ENCODE results near the gene GGNBP2.

Gene GGNBP2

DNA sequence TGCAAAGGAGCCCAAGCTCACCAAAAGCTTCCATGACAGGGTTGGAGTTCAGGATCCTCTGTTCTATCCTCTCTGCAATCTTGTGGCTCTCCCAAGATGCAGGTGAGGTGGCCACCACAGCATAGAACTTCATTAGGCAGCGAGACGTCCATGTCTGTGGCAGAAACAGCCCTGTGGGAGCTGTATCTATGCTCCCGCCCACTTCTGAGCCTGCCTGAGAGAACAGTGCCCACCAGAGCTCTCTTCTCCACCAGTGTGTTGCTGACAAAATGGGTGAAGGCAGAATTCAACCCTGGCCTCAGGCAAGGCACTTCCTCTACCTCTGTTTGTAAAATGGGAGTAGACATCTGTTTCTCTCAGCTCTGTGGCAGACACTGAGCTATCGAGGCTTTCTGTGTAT lies 28.9 kb upstream of the GGNBP2 start:
- no peak for ATAC-seq
- no peak for DNase-seq

DNA sequence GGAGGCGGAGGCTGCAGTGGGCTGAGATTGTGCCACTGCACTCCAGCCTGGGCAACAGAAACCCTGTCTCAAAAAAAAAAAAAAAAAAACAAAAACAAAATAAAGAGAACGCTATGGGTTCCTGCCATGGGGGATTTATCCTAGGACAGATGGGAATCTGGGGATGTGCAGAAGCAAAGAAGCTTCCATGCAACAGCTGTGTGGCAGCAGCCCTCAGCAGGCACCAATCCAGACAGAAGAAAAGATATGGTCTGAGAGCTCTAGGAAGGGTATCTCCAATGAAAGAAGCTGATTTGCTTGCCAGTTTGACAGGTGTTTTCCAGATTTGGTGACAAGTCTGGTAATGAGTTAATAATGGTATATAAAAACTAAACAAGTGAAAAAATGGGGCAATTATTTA lies 21.6 kb upstream of the GGNBP2 start:
- DNase-seq, result no peak
- no peak for ATAC-seq

DNA sequence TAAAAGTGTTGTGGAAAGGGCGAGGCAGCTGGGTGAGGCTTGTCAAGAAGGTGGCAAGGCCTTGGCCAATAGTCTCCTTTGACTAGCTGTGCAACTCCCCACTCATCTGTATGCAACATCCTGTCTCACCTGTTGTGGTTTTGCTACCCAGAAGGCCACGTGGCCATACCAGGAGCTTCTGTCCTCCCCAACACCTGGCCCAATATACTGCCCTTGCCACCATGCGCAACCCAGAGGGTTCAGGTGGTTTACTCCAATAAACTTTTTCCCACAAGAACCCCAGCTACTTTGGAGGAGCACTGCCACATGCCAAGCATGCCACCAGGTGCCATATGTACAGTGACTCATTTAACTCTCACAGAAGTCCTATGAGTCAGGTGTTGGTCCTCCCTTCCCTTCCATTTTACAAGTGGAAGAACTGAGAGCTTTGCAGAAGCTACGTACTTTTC lies 20.3 kb upstream of the GGNBP2 start:
- peak; percentile 84 for ATAC-seq

DNA sequence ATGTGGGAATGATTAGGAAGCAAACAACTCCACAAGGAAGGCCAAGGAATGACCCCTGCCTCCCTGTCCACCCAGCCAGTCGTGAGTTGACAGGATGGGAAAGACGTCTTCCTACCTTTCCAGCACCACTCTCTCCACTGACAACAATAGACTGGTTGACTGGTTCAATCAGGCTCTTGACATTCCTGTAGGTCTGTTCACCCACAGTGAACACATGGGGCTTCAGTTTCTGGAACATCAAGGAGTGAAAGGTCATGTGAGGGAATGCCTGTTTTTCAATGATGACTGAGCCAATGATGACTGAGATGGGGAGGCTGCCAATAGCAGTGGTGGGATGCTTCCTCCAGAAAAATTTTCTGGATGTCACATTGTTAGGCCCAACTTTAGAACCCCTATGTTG lies 19.6 kb upstream of the GGNBP2 start:
- ATAC-seq (no peak), DNase-seq (no peak)

More for the DNA sequence above, 20.3 kb upstream of the GGNBP2 start:
- no peak for DNase-seq

DNA sequence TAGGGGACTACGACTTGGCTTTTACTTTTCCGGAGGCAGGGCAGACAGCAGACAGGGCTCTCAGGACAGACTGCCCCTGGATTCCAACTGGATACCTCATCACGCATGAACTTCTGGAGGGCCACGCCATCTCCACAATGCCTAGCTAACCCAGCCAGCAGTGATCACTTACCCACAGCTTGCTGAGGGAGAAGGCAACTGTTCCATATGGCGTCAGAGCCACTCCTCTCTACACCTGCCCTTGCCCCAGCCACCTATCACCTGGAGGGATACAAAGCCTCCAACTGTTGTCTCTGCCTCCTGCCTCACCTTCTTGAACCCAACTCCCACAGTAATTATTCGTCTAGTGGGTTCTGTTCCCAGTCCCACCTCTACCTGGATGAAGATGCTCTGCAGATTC lies 18.8 kb upstream of the GGNBP2 start:
- ATAC-seq, result no peak
- DNase-seq, result no peak

DNA sequence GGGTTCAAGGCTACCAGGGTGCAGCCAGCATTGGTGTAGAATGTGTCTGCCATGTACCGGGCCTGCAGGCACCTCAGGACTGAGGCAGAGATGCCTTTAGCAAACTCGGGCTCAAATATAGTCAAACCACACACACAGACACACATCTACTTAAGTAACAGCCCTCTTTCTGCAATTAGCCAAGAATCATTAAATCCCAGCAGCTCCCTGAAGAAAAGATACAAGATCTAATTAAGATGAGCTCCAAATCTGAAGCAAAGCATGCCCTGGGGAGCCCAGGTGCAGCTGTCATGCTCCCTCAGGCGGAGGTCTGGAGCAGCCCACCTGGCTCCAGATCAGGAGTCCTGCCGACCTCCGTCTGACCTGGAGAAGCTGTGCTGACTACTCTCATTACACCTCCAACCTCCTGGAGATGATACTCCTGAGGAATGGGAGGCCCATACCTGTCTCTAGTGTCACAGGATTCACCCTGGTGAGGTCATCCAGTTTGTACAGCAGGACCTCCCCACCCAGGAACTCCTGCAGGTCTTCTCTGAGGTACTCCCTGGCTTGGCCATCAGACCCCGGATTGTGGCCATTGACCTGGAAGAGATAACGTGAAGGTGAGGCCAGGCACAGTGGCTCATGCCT lies 17.0 kb upstream of the GGNBP2 start:
- ATAC-seq, result no peak

DNA sequence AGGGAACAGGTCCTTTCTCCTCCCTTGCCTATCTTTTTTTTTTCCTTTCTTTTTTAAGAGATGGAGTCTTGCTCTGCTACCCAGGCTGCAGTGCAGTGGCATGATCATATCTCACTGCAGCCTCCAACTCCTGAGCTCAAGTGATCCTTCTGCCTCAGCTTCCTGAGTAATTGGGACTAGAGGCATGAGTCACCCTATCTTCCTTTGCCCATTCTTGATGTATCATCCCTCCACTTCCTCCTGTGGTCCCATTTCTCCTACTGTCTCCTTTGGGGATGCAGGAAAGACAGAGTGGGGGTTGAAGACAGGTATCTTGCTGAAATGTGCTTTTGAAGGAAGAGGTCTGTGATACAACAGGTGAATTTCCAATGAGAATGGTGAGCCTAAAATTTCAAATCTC lies 15.6 kb upstream of the GGNBP2 start:
- DNase-seq, result no peak

More for the DNA sequence above, 17.0 kb upstream of the GGNBP2 start:
- no peak for DNase-seq

DNA sequence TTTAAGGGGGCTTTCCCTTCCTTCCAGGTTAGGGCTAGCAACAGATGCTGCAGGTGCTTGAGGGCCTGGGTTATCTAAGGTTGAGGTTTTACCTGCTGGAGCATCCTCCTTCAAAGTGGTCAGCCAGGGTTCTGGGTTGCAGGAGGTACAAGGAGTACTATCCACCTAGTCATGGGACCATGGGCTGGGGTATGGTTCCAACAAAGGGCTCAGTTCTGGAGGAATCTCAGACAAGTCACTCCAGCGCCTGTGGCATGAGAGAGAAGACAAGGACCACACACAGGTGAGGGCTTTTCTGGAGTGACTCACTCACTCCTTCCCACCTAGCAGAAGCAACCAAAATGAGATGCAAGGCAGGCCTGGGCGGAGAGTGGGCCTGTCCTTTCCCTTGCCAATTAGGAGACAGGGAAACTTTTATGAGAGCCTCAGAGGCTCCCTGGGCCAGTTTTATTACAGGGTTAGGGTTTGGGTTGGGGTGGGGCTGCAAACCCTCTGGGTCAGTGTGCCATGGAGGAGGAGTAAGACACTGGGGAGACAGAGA lies 12.2 kb upstream of the GGNBP2 start:
- DNase-seq (no peak), ATAC-seq (no peak)

More for the DNA sequence above, 15.6 kb upstream of the GGNBP2 start:
- ATAC-seq, result no peak

DNA sequence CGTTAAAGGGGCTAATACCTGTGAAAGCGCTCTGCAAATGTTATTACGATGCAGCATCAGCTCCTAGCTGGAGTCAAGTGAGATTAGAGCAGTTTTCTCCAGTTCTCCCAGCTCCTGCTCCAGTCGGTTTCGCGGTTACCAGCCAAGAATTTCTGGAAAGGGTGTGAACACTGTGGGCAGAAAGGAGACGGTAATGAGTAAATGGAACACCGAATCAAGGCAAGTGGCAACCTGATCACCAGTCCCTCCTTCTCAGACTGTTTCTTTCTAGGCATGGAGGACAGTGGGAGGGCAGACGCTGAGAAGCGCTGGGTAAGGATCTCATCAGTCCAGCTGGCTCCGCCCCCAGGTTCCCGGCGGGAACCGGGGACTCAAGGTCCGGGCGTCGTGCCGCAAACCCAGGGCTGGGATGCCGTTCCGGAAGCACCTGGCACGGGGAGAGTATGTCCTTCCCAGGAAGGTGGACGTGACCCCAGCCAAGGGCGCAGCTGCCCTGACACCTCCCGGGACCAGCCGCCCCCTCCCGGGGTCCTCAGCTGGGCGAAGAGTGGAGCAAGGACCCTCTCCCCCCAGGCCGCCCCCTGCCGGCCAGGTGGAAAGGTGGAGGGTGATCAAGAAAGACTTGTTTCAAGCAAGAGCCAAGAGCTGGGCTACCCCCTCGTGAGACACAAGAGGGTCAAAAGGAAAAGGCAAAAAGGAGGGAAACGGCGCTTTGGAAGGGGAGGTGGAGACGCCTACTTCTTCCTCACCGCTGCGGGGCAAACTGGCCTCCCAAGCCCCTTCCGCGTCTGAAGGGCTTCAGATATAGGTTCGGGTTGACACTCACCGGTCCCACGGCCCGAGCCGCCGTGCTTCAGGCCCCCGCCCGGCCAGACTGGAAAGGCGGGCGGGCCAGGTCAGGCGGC lies 10.5 kb upstream of the GGNBP2 start:
- ATAC-seq, result peak; percentile 22
- DNase-seq, result peak; percentile 66

DNA sequence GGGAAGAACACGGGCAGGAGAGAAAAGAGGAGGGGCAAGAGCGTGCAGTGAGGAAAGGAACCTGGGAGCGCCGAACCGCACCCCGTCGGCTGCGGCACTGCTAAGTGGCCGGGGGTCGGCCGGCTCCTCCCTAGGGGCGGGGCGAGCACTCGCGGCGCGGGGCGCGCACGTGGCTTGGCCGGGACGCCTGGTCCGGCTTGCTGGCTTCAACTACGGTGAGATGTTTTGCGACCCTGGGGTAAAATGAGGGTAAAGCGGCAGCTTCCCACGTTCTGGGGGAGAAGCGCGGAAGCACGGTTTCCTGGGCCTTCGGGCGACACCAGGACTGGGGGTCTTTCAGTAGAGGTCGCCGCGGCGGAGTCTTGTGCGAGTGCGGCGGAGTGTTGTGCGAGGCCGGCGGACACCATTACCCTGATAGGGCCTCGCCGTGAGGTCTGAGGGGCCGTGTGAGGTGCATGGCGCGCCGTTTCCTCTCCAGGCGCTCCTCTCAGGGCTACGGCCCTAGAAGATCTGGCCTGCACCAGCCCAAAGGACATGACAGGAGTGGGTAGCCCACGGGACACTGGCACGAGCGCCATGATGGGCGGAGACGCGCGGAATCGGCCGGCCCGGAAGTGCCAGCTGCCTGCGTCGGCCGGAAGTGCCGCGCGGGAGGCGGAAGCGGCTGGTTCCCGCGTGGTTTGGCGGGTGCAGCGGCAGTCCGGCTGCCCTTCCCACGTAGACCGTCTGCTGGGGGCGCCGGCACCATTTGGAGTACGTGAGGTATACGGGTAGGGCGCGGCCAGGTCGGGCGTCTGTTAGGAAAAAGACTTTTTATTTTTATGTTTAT lies 9.7 kb upstream of the GGNBP2 start, which contains the start of the genes MYO19 and PIGW:
Gene MYO19 (minus strand): TSS at position 29 of the 829 bp plus-strand sequence. CDS start 2,330 bp downstream, outside the sequence.
Gene PIGW (plus strand): TSS at position 148 of the 829 bp plus-strand sequence. CDS start 2,115 bp downstream, outside the sequence.
- ATAC-seq (peak; percentile 89), DNase-seq (peak; percentile 90)

DNA sequence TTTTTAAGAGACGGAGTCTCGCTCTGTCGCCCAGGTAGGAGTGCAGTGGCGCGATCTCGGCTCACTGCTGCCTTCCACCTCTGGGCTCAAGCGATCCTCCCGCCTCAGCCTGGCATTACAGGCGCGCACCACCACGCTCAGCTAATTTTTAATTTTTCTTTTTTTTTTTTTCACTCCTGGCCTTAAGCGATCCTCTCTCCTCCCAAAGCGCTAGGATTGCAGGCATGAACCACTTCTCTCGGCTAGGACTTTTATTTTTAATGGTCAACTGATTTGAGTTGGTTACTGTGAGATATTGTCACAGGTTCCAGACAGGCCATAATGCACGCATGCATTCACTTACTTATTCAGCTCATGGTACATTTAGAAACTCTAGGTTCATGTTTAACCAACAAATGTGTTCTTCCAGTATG lies 9.0 kb upstream of the GGNBP2 start:
- DNase-seq (no peak), ATAC-seq (no peak)

DNA sequence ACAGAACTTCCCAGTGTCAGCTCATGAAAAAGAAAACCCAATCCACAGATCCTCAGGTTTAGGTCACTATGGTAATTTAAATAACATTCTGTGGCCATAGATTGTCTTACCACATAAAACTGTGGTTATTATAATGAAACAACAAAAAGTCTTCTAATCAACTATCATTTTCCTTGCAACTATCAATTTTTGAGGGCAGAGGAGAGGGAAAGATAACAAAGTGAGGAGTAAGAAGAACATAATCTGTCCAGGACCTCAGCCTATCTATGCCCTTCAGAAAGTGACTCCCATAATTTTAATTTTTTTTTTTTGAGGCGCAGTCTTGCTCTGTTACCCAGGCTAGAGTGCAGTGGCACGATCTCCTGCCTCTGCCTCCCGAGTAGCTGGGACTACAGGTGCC lies 4.0 kb upstream of the GGNBP2 start:
- DNase-seq (no peak), ATAC-seq (no peak)

DNA sequence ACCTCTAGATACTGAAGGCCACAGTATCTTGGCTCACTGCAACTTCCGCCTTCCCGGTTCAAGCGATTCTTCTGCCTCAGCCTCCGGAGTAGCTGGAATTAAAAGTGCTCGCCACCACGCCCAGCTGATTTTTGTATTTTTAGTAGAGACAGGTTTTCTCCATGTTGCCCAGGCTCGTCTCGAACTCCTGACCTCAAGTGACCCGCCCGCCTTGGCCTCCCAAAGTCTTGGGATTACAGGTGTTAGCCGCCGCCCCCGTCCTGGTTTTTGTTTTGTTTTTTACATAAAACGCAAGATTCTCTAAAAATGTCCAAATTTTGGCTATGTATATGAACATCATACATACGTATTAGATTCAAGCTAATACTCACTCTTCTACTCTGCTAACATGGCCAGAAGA lies 2.0 kb upstream of the GGNBP2 start:
- no peak for DNase-seq
- no peak for ATAC-seq

DNA sequence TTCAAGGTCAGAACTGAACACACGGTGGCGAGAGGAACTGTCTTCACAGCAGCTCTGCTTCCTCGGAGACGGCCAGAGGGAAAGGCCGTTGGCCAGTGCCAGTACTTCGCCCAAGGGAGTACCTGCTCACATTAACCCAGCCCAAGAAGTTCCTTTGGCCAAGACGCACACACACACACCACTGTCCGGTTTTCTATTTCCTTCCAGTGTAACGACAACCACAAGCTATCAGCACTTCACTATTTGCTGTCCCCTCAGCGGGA lies 744 bp upstream of the GGNBP2 start:
- DNase-seq, result peak; percentile 32
- no peak for ATAC-seq

DNA sequence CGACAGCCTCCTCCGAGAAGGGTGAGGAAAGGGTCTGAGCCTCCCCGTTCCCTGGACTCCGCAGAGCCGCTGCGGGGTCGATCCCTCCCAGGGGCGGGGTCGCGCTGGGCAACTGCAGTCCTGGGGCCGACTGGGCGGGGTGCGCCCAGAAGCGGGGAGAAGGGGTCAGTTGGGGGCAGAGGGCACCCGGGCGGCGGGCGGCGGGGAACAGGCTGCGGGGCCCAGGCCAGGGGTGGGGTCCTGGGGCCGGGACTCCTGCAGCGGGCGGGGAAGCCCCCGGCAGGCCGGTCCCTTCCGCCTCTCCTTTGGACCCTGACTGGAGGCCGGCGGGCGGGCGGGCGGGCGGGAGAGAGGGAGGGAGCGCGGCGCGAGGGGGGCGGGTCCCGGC lies 352 bp downstream of the GGNBP2 start:
- DNase-seq, result no peak
- ATAC-seq, result no peak

DNA sequence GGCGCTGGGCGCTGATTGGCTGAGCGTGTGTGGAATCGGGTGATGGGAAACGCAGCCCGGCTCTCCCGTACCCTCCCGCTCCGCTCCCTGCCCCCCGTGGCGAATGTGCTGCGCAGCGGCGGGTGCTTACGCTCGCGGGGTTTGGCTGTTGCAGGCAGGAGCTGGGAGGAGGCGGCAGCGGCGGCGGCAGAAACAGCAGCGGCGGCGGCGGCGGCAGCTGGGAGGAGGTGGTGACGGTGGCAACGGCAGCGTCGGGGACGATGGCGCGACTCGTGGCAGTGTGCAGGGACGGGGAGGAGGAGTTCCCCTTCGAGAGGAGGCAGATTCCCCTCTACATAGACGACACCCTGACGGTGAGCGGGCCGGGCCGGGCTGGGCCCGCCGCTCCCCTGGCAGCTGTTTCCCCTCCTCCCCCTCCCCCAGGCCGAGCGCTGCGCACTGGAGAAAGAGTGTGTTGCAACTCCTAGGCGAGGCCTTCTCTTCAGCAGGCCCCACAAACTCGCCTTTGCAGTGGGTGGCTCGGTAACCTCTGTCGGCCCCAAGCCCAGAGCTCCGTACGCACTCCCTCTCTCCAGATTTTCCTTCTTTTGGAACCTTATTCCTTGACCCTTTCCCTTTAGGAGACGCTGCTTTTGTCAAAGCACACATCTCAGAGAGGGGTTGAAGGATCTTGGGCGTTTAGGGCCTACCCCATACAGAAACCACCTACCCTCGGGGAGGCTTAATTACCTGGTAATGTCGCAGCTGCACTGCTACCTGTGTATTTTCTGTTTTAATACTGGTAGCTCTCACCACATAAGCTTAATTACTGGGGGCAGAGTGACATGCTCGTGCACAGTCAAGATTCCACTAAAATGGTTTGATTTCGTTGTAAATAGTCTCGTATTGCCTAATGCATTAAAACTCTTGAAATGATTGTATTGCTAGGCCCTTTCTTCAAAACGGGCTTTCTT lies 1.0 kb downstream of the GGNBP2 start:
- DNase-seq (peak; percentile 97), ATAC-seq (peak; percentile 84)

DNA sequence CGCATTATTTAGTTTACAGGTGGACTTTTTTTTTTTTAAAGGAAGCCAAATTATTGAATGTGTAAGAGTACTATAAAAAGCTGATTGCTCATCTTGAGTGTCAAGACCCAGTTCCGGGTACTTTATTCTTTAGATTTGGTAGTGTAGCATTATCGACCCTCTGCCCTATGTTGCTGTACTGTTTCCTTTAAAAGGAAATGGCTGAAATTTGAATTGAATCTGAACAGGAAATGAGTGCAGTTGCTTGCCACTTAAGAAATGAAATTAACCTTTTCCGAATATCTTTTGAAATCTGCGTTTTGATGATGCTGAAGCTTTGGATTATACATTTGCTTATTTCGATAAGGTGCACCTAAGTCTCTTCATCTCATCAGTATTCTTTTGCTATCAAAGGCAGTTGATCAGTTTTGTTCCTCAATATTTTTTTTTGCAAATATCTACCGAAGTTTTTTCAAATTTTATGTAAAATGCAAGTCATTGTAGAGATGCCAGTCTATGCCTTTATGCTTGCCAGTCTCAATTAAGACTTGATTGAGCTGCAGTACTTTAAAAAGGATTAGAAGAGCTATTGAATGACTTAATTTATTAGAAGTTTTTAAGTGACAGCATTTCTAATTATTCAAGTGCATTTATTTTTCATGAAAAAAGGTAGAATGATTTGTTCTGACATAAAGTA lies 1.8 kb downstream of the GGNBP2 start:
- ATAC-seq, result no peak
- DNase-seq, result no peak

DNA sequence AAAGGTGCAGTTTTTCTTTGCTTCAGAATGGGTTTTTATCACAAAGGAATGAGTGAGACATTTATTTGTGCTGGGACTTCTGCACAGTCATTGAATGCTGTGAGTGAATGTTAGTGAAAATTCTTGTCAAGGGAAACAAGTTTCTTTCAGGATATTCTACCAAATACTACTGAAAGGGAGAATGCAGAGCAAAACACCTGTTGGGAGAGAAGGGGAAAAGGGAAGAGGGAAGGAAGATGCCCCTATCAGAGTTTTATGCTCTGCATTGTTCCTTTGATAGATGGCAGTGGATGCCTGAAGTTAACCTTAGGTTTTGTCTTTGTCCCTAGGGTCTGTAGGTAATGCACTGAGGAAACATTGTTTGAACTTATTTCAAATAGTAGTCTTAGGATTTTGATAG lies 3.1 kb downstream of the GGNBP2 start:
- ATAC-seq, result no peak
- no peak for DNase-seq

DNA sequence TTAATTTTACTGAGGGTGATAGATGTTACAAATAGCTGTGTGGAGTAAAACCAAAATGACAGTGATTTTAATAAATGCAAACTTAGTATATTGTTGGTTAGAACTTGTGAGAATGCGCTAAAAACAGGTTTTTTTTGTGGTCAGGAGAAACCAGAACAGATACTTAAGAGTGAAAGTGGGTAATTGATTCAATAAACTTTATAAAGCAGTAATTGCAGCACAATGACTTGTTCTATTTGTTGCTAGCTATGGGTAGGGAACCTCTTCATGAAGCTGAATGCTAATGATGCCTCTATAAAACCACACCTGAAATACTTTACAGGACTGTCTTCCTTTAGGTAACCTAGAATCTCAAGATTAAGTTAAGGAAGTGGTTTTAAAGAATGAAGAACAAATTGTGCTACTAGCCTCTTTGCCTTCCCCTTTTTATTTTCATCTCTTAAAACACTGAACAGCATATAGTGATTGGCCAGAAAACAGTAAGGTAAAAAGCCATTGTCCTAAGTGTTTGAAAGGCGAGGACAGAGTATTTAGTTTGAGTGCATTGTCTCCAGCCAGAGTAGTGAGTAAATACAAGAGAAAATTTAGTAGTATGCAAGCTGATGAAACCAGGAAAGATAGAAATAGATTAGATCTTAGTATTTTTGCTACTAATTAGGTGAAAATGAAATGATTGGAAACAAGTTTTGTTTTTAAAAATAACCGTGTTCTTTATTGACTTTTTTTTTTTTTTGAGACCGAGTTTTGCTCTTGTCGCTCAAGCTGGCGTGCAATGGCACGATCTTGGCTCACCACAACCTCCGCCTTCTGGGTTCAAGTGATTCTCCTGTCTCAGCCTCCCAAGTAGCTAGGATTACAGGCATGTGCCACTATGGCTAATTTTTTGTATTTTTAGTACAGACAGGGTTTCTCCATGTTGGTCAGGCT lies 6.0 kb downstream of the GGNBP2 start:
- DNase-seq, result no peak
- no peak for ATAC-seq
